SIG-M5 (cell line): ENCODE measurements around the gene H1-8.
"Not testable (repeated sequence)": the region's sequence is repeated elsewhere in the genome, so short reads cannot be mapped to it uniquely, and the experiment has no call there.

Source experiments
- DNase-seq: peaks from one replicate; lab custom pipeline; 2025; lab: John Stamatoyannopoulos, UW

Gene H1-8

GRCh38 chr3:129533406-129533805 is 9.6 kb upstream of the H1-8 start:
- no peak for DNase-seq

- DNase-seq, result no peak
These were observed 8.4 kb upstream of the H1-8 start for GRCh38 chr3:129534428-129535027.

DNA sequence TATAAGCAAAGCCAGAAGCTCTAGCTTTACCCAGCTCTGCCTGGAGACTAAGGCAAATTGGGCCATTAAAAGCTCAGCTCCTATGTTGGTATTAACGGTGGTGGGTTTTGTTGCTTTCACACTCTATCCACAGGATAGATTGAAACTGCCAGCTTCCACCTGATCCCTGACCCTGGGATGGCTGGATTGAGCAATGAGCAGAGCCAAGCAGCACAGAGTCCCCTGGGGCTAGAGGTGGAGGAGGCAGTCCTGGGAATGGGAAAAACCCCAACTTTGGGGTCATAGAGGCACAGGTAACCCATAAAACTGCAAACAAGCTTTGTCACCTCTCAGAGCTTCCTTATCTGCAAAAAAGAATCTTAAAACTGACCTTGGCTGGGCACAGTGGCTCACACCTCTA is 7.9 kb upstream of the H1-8 start:
- DNase-seq, result no peak

GRCh38 chr3:129536374-129536667 is 6.7 kb upstream of the H1-8 start:
- DNase-seq, result no peak

- no peak for DNase-seq
These were observed 6.2 kb upstream of the H1-8 start for GRCh38 chr3:129536804-129537203.

- DNase-seq, result no peak
These were observed 3.8 kb upstream of the H1-8 start for GRCh38 chr3:129539206-129539605.

GRCh38 chr3:129540776-129541516 is 2.0 kb upstream of the H1-8 start:
- DNase-seq, result no peak

DNA sequence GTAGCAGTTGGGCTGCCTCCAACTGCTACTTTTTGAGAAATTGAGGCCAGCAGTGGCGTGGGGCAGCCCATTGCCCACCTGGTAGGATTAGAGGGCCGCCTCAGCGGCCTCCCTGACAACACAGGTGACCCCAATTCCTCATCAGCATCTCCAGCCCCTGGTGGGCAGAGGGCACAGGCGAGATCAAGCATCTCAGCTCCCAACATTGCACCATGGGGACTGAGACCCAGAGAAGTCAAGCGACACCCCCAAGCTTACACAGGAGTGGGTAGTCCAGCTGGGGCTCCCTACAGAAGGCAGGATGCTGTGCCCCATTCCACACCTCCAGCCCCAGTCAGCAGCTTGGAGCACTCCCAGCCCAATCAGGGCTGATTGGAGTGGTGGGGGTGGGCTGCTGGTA is 228 bp upstream of the H1-8 start:
- no peak for DNase-seq

GRCh38 chr3:129543999-129544398 is 1.0 kb downstream of the H1-8 start:
- DNase-seq, result no peak

GRCh38 chr3:129545951-129546350 is 3.0 kb downstream of the H1-8 start:
- DNase-seq, result not testable (repeated sequence)

GRCh38 chr3:129547241-129547640 is 4.3 kb downstream of the H1-8 start:
- DNase-seq, result no peak

DNA sequence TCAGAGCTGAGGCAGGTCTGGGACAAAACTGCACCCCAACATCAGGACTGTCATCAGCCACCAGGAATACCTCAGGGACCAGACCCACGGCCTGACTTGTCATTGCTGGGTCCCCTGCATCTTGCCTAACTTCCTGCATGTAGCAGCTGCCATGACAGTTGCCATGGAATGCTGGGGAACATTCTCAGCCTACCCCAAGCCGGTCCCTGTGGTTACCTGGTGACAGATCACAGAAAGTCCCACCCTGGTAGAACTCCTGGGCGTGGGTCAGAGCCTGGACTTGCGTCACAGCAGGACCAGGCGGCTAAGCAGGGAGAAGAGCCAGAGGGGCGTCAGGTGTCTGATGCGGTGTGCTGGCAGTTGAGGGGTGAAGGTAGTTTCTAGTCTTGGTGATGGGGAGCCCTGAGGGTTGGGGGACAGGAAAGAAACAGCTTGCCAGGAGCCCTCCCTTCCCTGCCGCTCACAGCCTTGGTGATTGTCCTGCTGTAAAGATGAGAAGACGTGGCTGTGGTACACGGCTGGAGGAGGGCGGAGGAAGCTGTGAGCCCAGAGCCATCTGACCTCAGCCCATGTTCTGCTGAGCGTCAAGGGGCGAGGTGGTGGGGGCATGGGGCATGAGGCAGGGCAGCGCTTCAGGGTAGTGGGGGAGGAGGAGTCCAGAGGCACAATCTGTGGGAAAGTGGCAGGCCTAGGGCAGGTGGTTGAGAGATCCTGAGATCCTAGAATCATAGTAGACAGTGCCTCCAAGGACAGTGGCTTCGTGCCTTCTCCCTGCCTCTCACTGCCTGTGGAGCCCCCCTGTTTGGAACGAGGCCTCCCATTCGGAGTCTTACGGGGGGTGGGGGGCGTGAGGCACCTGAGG is 5.4 kb downstream of the H1-8 start:
- DNase-seq, result no peak

DNA sequence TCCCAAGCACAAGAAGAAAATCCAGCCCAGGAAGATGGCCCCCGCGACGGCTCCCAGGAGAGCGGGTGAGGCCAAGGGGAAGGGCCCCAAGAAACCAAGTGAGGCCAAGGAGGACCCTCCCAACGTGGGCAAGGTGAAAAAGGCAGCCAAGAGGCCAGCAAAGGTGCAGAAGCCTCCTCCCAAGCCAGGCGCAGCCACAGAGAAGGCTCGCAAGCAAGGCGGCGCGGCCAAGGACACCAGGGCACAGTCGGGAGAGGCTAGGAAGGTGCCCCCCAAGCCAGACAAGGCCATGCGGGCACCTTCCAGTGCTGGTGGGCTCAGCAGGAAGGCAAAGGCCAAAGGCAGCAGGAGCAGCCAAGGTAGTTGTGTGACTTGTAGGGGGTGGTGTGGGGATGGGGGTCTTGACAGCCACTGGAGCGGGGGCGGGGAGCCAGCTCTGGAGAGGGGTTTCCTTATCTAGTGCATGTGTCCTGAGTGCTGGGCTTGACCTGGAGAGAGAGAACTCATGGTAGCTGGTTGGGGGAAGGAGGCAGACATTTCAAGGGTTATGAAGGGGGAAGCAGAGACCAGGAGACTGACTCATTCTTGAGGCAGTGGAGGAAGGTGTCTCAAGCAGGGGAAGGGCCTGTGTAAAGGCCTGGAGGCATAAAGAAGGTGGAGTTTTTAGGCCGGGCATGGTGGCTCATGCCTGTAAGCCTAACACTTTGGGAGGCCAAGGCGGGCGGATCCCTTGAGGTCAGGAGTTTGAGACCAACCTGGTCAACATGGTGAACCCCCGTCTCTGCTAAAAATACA is 6.2 kb downstream of the H1-8 start:
- no peak for DNase-seq

GRCh38 chr3:129549805-129550204 is 6.8 kb downstream of the H1-8 start:
- no peak for DNase-seq

GRCh38 chr3:129552287-129553050 is 9.5 kb downstream of the H1-8 start:
- DNase-seq, result no peak

GRCh38 chr3:129553171-129553570 is 10.2 kb downstream of the H1-8 start:
- no peak for DNase-seq

DNA sequence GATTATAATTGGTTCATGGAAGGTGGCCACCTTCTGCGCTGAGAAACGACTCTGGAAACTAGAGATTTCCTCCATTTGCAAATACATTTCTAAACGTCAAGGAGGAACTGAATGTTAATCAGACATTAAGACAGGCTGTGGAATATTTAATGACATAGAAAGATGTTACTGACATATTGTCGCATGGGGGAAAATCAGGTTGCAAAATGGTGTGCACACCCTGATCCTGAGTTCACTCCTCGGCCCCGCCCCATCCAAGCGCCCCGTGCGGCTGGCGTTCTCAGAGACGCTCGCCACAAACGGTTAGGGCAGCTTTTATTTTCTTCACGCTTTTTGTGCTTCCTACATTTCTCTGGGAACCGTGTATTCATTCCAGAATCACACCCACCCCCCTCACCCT is 10.7 kb downstream of the H1-8 start:
- DNase-seq, result no peak

GRCh38 chr3:129554356-129555152 is 11.6 kb downstream of the H1-8 start:
- no peak for DNase-seq

DNA sequence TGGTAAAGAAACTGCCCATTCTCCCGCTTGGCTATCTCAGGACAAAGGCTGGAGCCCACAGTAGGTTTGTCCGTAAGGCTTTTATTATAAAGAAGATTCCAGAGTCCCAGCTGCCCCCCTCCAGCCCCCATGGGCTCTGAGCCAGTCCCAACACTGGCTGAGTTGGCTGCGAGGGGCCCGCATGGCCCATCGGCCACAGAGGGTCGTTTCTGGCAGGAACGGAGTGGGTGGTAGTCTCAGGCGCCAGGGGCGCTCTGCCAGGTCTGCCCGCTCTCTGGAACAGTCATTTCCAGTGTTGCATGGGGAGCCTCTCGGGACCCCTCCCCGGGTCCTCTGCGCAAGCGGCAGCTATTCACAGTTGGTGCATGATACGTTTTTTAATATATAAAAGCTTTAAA is 12.2 kb downstream of the H1-8 start:
- DNase-seq, result no peak

DNA sequence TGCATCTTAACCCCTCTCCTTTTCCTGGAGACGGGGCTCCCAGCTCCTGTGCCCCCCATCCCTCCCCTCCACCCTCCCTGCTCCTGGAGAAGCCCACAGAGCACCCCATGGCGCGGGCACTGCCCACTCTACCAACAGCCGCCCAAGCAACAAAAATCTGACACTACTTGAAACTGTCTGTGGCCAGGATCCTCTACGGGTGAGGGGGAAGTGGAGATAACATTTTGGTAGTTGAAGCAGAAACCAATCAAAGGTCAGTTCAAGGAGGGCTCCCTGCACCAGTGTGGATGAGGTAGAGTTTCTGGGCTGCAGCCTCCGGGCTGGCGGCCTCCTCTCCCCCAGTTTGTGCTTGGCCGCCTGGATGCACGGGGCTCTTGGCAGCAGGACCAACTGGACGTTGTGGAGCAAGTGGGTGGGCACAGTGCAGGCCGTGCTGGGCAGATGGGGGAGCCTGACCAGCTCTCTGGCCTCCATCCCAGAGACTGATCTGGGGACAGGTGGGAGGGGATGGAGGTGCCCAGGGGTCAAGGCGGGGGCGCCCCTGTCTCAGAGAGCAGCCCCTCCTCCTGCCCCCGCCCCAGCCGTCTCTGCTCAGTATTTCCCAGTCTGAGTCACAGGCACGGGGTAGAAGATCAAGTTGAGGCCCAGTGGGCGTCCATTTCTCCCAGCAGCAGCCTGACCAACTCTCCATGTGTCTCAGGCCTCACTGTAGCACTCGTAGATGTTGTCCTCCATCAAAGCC is 12.8 kb downstream of the H1-8 start:
- DNase-seq, result no peak
